NCI-H2171 treated with DMSO at 0.1 percent for 48 hours (cell line): ENCODE results near the gene RHBDD1.

Source experiments
- DNase-seq: peaks from one replicate; lab custom pipeline; 2025; lab: John Stamatoyannopoulos, UW

The RHBDD1 gene

DNA sequence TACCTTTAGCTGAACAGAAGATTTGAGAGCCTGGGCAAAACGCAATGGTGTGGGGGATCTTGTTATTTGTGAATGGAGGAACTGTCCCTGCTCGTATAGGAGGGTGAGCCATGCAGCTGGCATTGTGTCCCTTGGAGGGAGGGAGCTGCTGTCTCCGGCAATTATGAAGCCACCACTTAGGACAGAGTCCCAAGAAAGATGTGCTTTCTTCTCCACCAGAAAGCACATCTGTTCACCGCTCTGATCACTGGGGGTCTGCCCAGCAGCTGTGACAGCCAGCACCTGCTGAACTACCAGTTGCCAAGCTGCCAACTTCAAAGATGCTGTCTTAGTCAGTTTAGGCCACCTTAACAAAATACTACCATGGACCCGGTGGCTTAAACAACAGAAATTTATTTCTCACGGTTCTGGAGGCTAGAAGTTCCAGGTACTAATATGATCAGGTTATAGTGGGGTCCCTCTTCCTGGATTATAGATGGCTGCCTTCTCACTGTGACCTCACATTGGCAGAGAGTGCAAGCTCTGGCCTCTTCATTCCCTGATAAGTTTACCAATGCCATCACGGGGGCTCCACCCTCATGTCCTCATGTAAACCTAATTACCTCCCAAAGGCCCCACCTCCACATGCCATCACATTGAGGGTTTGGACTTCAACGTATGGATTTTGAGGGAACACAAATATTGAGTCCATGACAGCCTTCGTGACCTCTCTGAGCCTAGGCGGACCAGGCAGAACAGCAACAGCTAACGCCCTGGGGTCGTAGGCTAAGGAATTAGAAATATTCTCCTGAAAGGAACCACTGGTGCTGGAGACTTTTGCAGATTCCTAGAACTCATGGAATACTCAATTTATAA, 148.3 kb downstream of the RHBDD1 start:
- no peak for DNase-seq

DNA sequence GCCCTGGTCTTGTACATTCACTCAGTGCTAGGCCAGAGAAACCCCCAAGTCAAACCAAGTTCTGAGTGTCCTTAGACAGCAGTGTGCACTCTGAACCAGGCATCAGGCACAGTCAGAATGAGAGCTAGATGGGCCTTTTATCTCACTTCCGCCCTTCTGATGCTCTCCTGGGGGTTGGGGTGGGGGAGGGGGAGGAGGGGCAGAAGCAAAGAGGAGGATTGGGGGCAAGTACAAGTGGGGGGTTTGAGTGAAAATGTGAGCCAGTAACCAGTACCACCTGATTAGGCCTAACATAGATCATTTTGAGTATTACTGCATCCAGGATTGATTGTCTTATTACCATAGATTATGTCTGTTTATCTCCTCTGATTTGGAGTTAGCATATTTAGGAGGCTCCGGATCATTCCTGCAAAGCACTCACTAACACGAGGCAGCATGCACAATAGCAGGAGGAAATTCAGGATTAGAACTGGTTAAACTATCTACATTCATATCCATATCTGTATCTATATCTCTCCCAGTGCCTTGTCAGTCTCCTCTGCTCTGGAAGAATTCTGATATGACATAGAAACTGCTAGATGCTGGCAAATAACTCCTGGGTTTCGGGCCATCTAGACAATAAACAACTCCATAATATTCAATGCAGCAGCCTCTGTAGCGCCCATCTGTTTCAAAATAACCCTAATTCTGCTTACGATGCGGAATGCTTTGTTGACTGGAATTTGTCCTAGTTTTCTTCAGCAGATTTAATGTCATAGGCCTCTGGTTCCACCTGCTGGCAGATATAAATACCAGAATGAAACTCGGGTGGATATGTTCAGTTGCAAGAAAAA, 149.1 kb downstream of the RHBDD1 start:
- peak; percentile 71 for DNase-seq

DNA sequence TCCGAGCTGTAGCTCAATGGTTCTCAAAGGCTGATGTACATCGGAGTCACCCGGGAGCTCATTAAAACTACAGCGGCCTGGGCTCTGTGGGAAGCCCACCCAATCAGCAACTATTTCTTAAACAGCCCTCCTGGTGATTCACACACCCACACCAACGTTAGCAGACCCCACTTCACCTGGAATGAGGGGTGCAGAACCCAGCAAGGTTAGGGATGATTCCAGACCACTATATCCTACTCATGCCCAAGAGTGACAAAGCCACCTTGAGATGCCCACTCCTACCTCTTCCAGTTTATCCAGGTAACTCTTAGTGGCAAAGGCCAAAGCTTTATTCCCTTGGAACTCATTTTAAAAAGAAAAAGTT, 149.7 kb downstream of the RHBDD1 start:
- DNase-seq = no peak

DNA sequence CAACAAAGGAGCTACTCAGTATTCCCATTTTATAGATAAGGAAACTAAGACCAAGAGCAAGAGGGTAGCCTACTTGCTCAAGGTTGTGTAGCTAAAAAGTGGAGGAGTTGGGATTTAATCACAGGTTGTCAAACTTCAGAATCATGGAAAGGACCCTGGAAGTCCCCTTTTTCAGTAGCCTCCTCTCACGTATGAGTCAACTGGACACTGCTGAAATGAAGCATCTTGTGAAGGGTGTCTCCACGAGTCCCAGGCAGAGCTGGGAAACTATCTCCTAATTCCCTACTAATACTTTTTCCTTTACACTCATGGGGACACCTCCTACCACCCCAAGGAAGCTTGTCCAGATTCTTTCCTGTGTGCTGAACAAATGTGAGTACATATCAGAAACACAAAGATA, 155.8 kb downstream of the RHBDD1 start:
- DNase-seq = no peak

DNA sequence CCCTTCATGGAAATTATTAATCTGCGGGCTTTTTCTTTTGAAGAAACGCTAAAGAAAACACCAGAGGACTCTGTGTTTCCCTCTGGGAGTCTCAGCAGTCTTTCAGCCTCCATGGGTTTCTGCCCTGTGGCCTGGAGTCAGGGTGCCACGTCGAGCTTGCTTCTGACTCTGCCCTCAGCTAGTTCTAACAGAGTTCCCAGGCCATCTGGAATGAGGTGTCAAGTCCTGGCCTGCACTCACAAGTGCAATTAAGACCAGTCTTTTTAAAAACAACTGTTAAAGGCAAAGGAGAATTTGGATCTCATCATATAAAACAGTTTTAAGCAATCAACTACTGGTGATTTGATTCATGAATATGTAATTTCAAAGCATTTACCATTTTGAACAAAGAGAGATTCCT, 157.3 kb downstream of the RHBDD1 start:
- no peak for DNase-seq

DNA sequence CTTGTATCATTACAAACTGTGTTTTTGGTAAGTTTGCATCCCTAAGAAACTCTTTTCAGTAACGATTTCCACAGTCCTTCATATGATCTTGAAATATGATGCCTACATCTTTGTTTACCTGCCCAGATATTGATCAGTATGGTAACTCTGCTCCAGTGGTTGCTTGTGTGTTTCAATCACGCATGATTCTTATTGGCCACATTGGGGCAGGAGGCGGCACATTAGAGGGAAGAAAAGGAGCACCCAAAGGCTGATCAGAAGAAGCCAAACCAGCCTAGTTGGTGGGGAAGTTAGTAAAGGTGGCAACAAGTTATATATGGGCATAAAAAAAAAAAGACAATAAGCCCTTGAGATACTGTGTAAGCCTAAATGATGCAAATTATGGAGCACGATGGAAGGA, 158.9 kb downstream of the RHBDD1 start:
- DNase-seq = no peak

DNA sequence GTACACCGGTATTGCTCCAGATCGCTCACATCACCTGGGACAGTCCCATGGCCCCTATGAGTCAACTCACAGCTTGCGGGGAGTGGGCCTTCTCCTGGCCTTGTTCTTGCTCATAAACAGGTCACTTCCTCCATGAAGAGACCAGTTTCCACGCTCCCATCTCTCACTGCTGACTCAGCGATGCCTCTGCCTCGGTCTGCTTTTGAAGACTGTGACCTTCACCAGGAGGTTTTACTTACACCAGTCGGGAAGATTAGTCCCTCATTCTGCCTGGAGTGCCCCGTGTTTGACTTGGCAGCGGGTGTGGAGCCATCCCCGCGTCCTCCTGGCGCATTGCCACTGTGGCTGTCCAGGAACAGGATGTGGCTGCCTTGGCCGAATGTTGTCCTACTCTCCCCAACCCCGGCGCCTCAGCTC, 159.8 kb downstream of the RHBDD1 start:
- DNase-seq = no peak

DNA sequence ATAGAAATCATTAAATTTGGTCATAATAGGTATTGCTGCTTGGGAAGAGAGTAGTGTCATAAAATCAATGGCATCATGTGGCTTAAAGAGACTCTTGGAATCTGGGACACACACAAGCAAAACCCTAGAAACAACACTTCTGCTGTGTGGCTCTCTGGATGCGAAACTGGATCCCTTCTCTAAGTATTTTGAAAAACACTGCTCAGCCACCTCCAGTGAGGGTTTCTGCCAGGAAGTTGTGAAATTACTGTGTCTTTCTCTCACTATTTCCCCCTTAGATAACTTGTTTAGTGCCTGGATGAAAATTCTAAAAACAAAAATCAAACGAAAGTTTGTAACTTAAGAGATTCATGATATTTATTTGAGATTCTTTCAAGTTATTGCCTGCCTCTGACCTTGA, 163.8 kb downstream of the RHBDD1 start:
- no peak for DNase-seq

DNA sequence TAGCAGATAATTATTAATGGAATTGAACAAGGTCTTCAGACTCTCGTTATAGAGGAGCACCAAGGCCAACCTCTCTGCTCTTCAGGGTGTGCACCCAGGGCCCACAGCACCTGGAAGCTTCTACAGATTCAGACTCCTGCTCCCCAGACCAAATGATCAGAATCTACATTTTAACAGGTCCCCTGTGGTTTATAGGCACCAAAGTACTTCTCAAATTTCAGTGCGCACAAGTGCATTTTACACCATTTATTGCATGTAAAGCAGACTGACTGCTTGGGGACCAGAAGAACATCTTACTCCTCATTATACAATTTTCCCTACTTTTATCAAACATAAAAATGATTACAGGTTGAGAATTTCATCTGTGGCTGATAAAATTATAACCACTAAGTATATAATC, 164.3 kb downstream of the RHBDD1 start:
- peak; percentile 34 for DNase-seq

DNA sequence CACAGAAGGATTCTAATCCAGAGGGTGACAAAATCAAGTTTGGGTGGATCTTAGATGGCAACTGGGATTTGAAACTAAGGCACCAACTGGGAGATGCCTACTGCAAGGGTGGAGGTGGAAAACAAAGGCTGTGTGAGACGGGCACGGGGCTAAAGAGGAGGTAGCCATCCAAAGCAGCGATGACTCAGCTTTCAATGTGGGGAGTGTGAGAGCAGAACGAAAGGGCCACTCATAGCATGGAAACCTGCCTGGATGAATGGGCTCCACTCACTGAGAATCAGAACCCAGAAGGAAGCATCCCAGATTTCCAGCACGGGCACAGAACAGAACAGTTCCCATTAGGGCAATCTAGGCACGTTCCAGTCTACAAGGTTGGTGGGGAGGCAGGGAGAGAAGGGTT, 168.6 kb downstream of the RHBDD1 start:
- no peak for DNase-seq

DNA sequence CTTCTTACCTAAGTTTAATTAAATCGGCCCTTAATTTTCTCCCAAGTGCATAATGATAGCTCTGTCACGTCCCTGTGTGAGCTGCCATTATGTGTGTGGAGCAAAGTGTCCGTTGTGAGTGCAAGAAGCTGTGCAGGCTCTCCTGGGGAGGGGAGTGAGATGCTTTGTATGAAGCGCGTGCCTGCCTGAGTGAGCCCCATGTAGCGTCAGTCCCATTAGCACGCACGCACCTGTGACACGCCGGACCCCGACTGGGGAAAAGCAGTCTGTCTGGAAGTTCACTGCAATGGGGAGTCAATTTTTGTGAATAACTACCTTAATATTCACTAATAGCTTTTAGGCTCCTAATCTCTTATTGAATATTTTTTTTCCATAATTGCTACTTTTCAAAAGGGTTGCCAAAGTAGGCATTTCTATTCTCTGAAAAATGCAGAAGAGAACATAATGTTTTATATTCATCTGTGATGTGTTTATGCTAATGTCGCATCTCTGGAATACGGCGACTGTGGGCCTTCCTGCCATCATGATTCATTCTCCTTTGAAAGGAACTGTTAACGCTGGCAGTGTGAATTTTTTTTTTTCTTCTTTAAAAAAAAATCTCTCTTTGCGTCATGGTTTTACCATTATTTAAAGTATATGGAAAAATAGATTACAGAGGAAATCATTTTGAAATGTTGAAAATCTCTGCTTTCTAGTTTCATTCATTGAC, 170.5 kb downstream of the RHBDD1 start:
- DNase-seq = no peak

DNA sequence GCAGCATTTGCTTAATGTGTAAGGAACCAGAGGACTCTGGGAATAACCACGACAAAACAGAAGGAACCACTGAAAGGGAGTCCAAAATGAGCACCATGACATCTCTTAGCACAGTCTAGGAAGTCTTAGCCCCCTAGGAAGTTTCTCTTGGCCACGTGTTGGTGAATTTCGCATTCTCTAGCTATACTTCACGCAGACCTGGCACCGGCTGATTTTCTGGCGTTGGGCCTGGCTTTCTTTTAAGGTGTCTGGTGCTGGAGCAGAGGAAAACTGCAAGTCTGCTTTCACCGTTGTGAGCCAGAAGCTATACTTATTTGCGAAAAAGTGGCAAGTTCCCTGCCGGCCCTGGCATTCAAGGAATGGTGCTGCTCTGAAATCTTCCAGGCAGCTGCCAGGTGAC, 171.3 kb downstream of the RHBDD1 start:
- DNase-seq = no peak

DNA sequence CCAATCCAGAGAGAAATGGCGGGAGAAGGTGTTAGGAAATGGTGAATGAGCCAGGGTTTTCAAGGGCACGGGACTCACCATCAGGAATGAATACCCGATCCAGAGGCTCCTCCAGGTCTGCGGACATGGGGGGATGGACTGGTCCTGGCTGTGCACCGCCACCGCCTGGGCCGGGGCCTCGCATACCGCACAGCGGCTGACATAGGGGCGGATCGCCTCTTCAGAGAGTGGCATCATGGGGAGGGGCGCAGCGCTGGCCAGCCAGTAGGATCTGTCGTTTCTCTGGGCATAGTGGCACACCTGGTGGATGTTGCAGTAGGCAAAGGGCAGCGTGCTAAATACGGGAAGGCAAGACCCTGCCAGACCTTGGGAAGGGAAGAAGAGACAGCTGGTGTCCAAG, 172.1 kb downstream of the RHBDD1 start:
- no peak for DNase-seq

DNA sequence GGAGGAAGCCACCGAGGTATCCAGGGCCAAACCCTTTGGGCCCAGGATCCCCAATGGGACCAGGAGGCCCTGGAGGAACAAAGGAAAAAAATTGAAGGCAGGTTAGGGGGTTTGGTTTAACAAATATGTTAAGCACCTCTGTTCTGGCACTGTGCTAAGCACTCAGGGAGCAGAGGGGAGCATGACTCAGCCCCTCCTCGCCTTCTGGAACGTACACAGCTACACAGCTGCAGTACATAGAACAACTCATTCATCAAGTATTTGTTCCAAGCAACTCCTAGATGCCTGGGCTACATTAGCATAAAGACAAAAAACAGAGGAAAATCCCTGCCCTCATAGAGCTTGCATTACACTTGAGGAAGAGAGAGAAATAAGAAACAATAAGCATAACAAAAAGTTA, 174.6 kb downstream of the RHBDD1 start:
- DNase-seq = no peak

DNA sequence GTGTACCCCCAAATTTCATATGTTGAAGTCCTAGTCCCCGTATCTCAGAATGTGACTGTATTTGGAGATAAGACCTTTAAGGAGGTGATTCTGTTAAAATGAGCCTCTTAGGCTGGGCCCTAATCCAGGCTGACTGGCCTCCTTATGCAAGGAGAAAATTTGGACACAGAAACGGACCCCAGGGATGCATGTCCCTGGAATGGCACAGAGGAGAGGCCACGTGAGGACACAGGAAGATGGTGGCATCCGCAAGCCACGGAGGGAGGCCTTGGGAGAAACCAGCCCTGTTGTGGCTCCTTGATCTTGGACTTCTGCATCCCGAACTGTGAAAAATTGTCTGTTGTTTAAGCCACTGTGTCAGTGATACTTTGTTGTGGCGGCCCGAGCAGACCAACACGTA, 177.5 kb downstream of the RHBDD1 start:
- DNase-seq = no peak

DNA sequence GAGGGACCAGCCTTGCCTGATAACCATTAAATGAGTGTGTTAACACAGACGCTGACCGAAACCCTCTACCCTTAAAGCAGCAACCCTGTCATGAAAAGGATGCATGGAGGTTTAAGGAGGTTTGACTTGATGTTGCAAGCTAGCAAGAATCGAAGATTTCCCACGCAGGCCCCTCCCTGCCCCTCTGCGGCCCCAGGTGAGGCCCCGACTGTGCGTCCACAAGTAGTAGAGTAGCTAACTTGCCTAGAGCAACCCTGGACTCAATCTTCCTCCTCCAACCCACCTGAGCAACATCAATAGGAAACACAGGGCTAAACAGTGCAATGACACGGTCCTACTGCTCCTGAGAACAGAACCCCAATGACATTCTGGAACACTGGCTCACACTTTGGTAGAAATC, 178.0 kb downstream of the RHBDD1 start:
- no peak for DNase-seq

DNA sequence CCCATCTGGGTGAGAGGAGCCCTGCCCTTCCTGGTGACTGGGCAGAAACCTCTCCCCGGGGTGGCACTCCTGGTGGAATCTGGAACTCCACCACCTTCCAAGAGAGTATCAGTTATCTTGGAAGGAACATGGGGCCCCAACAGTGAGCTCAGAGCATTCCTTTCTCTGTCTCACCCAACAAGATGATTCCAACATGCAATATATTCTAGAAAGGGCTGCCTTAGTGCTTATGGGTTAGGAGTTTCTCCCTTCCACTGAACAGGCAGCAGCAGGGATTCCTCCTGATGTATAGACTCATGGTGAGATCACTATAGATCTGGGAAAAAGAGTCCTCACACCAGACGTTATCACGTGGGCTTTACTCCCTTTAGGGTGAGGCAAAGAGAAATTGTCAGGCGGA, 181.0 kb downstream of the RHBDD1 start:
- no peak for DNase-seq

DNA sequence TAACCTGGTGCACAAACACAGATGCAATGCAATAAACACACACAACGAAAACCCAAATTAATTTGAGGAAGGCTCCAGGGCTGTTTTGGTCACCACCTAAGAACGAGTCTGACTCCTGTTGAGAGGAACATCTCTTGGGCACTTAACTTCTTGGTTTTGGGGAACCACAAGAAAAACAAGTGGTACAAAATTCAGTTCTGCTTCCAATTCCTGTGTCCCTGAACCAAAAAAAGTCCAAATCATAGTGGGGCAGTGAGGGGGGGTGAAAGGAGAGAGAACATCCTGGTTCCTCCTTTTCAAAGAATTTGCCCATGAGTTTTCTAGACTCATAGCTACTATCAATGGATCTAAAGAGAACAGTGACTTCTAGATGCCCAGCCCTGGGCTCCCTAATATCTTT, 184.6 kb downstream of the RHBDD1 start:
- DNase-seq = no peak

DNA sequence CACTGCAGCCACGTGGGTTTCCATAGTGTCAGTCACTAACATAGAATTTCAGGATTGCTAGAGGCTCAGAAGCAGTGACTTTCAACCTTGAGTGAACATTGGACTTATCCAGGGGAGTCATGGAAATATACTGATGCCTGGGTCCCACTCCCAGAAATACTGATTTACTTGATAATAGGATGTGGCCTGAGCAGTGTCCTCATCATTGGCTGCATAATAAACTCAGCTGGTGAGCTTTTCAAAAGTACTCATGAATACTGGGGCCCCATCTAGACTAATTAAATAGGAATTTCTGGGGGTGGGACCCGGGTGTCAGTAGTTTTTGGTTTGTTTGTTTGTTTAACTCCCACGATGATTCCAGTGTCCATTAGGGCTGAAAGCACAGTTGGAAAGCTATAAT, 186.8 kb downstream of the RHBDD1 start:
- DNase-seq = no peak

DNA sequence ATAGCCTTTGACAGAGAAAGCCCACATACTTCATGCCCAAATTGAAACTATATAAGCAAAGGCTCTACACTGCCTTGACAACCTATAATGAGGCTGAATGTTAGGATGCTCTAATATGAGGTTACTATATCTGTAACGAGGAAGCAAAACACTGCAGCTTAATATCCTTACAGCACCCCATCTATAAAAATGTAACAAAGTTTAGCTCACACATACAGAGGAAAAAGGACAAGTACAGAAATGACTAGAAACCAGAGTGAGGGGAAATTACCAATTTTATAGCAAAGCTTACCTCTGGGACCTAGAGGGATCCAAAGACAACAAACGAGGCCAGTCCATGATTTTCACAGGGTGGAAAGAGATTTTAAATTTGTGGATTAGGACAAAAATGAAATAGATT, 189.7 kb downstream of the RHBDD1 start:
- no peak for DNase-seq

DNA sequence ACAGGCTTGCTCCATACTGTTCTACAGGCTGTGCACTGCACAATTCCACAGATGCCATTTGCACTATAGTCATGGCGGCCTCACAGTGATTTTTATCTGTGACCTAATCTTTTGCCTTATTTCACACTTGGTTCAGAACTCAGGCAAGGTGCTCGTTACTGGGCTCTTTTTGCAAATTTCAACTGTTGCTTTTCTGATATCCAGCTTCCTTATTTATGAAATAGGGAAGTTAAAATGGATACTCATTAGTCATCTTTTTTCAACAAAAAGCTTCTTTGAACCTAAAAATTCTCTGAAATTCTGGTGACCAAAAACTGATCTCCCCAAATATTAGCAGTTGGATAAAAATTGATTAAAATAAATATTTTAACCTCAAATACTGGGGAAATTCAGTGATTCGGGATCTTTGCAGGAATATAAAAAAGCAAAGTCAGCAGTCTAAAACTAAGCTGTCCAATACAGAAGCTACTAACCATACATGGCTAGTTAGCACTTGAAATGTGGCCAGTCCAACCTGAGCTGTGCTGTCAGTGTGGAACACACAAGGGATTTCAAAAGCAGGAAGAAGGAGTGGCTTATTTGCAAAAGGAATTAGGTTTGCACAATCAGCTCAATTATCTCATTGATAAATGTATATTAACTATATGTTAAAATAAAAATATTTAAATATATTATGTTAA, 193.7 kb downstream of the RHBDD1 start:
- DNase-seq = no peak

DNA sequence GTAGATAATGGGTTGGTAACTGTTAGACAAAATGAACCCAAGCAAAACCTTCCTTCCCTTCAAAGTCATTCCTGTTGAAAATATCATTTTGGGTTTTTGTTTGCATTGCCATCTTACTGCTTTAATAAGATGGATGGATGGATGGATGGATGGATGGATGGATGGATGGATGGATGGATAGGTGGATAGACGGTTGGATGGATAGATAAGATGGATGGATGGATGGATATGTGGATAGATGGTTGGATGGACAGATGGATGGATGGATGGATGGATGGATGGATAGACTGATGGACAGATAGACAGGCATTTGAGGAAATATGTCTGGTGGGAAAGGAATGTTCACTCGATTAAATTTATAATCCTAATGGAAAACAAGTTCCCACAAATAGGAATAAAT, 194.9 kb downstream of the RHBDD1 start:
- no peak for DNase-seq
